Activated CD8-positive, alpha-beta memory T cell treated with anti-CD3 and anti-CD28 coated beads, Interleukin-2, amount 50 U/mL, for 4 hours (primary cell): ENCODE data around the gene CAMLG.
"Not testable (repeated sequence)": the region's sequence is repeated elsewhere in the genome, so short reads cannot be mapped to it uniquely, and the experiment has no call there.

Experiments used
- DNase-seq: peaks from one replicate; pipeline ENCODE4 v3.0.0-alpha.2; 2020

The CAMLG gene

GRCh38 chr5:134738133-134738962 is at the start of gene CAMLG:
TSS of gene CAMLG (plus strand) at chr5:134738548. CDS start at chr5:134738621, 73 bp downstream.
- DNase-seq, result peak; percentile 97

GRCh38 chr5:134690144-134690543 is 48.2 kb upstream of the CAMLG start:
- not testable (repeated sequence) for DNase-seq

- DNase-seq, result no peak
Measured at GRCh38 chr5:134692722-134693121, 45.6 kb upstream of the CAMLG start.

- DNase-seq, result no peak
Measured at GRCh38 chr5:134708301-134708700, 30.0 kb upstream of the CAMLG start.

GRCh38 chr5:134714120-134714519 is 24.2 kb upstream of the CAMLG start:
- no peak for DNase-seq

GRCh38 chr5:134714541-134714940 is 23.8 kb upstream of the CAMLG start:
- DNase-seq, result no peak

- not testable (repeated sequence) for DNase-seq
Measured at GRCh38 chr5:134715466-134715865, 22.9 kb upstream of the CAMLG start.

GRCh38 chr5:134724872-134725271 is 13.5 kb upstream of the CAMLG start:
- no peak for DNase-seq

- DNase-seq, result no peak
Measured at GRCh38 chr5:134732819-134733218, 5.5 kb upstream of the CAMLG start.

- DNase-seq, result no peak
Measured at GRCh38 chr5:134735243-134735642, 3.1 kb upstream of the CAMLG start.

GRCh38 chr5:134736173-134736812 is 2.1 kb upstream of the CAMLG start:
- DNase-seq, result no peak

GRCh38 chr5:134738963-134739661 is 764 bp downstream of the CAMLG start:
- no peak for DNase-seq

GRCh38 chr5:134741052-134741451 is 2.7 kb downstream of the CAMLG start:
- no peak for DNase-seq

- no peak for DNase-seq
Measured at GRCh38 chr5:134742134-134742533, 3.8 kb downstream of the CAMLG start.

GRCh38 chr5:134749415-134749814 is 11.1 kb downstream of the CAMLG start:
- no peak for DNase-seq

GRCh38 chr5:134758176-134758503 is 19.8 kb downstream of the CAMLG start:
- no peak for DNase-seq

- DNase-seq, result peak; percentile 94
Measured at GRCh38 chr5:134758504-134759341, 20.4 kb downstream of the CAMLG start, which contains the start of gene DDX46. TSS of gene DDX46 (plus strand) at chr5:134758779. CDS start at chr5:134758939, 160 bp downstream.

GRCh38 chr5:134767528-134768291 is 29.4 kb downstream of the CAMLG start:
- DNase-seq, result not testable (repeated sequence)

GRCh38 chr5:134769206-134769605 is 30.9 kb downstream of the CAMLG start:
- DNase-seq, result no peak

- no peak for DNase-seq
Measured at GRCh38 chr5:134772461-134773125, 34.2 kb downstream of the CAMLG start.

- DNase-seq, result no peak
Measured at GRCh38 chr5:134777366-134777765, 39.0 kb downstream of the CAMLG start.
